GM21786 (cell line): ENCODE results near the gene JPH3.
"Not testable (repeated sequence)": the region's sequence is repeated elsewhere in the genome, so short reads cannot be mapped to it uniquely, and the experiment has no call there.

Source experiments
- ATAC-seq: cut with Tn5 transposase; IDR thresholded peaks from one replicate; pipeline ENCODE4 v1.9.1; 2021; ENCODE audit not compliant: unreplicated experiment

Gene JPH3

DNA sequence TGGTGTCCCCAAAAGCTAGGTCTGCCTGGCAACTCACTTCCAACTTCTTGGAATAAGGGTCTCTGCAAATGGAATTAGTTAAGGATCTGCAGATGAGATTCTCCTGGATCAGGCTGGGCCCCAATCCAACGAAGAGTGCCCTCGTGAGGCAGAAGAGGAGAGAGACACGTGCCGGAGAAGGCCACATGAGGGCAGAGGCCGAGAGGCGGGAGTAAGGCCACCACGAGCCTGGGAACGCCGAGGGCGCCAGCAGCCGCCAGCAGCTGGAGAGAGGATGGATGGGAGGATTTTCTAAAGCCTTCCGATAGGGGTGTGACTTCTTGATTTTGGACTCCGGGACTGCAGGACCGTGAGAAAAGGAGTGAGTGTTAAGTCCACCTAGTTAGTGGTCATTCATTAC, 76.3 kb downstream of the JPH3 start:
- ATAC-seq: no peak

- no peak for ATAC-seq
Measured at GRCh38 chr16:87679593-87680271, 77.4 kb downstream of the JPH3 start.

GRCh38 chr16:87680272-87680644, 78.0 kb downstream of the JPH3 start:
- no peak for ATAC-seq

DNA sequence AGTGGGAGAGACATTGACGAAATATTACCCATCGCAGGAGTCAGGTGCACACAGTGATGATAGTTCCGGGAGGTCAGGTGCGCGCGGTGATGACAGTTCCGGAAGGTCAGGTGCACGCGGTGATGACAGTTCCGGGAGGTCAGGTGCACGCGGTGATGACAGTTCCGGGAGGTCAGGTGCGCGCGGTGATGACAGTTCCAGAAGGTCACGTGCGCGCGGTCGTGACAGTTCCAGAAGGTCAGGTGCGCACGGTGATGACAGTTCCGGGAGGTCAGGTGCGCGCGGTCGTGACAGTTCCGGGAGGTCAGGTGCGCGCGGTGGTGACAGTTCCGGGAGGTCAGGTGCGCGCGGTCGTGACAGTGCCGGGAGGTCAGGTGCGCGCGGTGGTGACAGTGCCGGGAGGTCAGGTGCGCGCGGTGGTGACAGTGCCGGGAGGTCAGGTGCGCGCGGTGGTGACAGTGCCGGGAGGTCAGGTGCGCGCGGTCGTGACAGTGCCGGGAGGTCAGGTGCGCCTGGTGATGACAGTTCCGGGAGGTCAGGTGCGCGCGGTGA, 78.8 kb downstream of the JPH3 start:
- ATAC-seq: not testable (repeated sequence)

DNA sequence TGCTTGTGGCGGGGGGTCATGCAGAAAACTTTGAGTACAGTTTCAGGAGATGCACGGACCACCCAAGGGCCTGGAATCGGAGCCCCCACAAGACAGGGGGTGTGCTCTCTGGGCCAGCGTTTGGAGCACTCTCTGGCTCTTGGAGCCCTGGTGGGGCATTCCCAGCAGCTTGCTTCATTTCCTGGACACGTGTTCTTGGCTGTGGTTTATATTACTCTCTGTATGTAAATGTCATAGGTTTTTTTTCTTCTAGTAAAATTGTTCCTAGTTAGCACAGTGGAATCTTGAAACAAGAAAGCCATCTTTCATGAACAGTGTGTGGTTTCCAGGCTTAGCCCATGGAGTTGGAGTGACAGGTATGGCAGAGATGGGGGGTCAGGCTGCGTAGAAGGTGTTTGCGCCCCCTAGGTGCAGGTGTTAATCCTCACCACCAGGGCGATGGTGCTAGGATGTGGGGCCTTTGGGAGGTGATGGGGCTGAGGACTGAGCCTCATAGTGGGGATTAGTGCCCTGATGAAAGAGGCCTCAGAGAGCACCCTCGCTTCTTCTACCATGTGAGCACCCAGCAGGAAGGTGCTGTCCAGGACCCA, 79.8 kb downstream of the JPH3 start:
- no peak for ATAC-seq

- ATAC-seq: no peak
Measured at GRCh38 chr16:87682852-87683399, 80.6 kb downstream of the JPH3 start.

- no peak for ATAC-seq
Measured at GRCh38 chr16:87684106-87684677, 81.9 kb downstream of the JPH3 start.

DNA sequence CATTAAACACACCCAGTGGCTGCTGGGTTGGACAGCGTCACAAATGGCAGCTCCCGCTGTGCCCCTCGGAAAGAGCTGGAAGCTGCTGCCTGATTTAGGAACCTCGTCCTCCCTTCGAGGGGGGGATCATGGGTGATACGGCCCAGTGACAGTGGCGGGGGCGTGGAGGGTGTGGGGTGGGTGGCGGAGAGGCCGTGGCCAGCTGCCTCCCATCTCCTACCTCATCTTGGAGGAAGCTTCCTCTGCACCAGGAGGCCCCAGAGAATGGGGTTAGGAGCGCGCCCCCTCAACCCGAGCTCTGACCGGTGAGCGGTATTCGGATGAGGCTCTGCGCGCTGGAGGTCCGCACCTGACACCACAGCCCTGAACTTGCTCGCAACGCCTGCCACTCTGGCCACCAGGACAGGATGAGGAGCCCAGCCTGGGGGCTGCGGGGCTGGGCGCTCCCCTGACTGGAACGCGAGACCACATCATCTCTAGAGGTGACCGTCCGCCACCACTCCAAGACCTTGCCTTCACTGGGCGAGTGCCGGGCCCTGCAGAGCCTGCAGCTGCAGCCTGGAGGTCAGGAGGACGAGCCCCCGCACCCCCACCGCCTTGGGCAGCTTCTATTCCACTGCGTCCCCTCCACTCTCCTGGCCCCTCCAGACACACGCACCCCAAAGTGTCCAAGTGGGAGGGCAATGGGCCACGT, 82.5 kb downstream of the JPH3 start:
- ATAC-seq: no peak

DNA sequence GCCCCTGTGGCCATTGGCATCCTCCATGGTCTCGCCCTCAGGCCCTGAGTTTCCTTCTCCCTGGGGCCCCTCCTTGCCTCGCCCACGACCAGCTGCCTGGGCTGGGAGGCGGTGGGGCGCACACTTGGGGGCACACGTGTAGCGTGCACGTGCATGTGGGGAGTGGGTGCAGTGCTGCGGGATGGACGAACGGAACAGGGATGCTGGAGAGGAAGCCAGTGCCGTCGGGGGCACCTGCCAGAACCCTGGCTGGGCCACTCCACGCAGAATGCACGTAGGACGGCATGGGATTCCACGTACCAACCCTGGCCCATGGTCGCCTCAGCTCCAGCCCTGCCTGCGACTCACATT, 83.1 kb downstream of the JPH3 start:
- no peak for ATAC-seq

- ATAC-seq: no peak
Measured at GRCh38 chr16:87685766-87686165, 83.5 kb downstream of the JPH3 start.

DNA sequence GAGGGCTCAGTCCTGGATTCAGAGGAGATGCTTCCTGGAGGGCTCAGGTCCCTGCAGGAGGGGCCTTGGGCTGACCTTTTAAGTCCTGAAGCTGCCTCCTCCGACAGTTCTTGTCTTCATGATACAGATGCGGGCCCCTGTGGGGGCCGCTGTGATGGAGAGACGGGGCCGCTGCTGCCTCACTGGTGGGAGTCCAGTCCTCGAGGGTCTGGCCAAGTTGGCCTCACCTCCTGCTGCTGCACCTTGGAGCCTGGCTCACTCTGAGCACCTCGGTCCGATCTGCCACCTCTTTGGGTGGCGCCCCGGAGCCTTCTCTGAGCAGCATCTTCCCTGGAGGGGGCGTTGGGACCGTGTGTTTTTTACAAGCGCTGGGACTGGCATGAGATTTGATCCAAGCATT, 84.4 kb downstream of the JPH3 start:
- no peak for ATAC-seq

GRCh38 chr16:87687126-87687910, 85.0 kb downstream of the JPH3 start:
- no peak for ATAC-seq

GRCh38 chr16:87687998-87688529, 85.8 kb downstream of the JPH3 start:
- no peak for ATAC-seq

DNA sequence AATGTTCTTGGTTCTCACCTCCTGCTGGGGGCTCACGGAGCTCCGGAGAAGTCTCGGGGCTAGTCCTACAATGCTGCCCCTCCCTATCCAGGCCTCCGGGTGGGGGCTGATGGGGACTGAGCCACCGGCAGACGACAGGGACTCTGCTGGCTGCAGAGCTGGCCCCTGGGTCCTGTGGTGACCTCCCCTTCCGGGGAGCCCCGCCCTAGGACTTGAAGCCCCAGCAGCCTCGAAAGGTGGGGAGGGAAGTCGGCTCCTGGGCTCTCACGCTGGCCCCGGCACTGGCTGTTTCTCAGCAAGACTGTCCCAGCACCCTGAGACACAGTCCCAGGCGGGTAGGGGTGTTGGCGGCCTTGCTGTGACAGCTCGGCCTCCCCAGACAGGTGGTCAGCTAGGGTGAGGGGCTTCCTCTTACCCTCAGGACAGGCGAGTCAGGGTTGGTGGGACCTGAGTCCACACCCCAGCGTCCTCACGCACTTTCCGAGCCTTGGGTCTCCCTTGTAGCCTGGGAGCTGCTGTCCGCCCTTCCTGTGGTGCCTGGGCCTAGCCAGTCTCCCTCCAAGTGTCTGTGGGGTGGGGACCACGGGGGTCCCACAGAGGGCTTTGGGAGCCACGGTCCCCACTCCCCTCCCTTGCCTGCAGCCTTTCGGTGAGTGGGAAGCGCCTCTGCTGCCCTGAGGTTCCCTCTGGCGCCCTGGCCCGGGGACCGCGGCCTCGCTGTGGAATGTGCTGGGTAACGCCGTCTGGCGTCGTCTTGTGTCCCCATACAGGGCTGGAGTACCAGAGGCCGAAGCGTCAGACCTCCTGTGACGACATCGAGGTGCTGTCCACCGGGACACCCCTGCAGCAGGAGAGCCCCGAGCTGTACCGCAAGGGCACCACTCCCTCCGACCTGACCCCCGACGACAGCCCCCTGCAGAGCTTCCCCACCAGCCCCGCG, 86.8 kb downstream of the JPH3 start:
- ATAC-seq: no peak

GRCh38 chr16:87689956-87690465, 87.7 kb downstream of the JPH3 start:
- no peak for ATAC-seq

DNA sequence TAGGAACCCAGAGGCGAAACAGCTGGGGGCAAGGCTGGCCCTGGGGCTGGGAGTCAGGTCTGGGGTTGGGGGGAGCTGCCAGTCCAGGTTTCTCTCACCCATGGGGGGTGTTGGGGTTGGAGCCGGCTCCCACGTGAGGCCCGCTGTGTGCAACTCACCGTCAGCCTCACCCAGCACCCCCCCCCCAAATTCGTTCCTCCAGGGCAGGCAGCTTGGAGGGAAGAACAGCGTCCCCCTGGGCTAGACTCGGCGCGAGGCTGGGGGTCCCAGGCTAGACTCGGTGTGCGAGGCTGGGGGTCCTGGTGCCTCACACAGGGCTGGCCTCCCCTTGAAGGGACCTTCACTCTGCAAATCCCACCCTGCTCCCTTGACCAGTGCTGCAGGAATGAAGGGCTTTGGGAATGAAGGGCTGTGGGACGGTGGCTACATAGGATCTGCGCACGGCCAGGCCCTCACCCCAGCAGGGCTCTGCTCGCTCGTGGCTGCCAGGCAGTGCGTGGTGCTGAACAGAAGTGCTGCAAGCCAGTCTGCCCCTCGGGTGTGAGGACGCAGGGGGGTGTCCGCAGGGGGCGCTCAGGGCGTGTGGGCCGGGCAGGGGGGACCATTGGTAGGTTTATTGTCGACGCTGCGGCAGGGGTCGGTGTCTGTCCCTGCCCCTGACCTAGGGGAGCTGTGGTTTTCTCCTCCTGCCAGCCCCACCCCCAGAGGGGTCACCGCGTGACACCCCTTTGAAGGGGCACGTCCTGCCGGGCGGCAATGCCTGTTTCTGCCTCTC, 88.8 kb downstream of the JPH3 start:
- no peak for ATAC-seq

DNA sequence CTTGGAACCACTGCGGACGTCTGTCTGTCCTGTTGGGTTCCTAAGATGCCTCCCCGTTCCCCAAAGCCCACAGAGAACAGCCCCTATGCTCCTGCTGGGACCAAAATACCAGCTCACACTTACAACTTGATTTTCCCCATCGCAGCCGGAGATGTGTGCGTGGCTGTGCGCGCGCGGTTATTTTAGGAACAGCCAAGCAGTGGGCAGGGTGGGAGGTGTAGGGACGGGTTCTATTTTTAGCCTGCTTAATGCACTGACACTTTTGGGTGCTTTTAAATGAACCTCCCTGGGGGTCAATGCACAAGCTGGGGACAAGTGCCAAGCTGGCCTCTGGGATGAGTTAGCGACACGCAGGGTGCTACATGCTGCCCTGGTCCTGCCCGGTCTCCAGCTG, 89.4 kb downstream of the JPH3 start:
- ATAC-seq: no peak

DNA sequence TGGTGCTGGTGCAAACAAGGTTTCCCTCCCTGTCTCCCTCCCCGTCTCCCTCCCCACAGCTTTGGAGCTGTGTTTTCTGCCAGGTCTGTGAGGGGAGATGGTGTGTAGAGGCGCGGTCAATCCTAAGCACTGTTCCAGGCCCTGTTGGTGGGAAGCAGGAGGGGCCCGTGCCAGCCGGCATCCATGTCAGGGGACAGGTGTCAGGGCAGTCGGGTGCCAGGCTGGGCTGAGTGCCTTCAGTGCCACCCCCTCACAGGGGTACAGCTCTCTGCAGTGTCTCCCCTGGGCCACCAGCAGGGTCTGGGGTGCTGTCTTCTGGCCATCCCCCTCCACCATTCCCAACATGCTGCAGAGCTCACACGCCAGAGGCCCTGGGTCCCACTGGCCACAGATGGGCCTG, 89.9 kb downstream of the JPH3 start:
- no peak for ATAC-seq

DNA sequence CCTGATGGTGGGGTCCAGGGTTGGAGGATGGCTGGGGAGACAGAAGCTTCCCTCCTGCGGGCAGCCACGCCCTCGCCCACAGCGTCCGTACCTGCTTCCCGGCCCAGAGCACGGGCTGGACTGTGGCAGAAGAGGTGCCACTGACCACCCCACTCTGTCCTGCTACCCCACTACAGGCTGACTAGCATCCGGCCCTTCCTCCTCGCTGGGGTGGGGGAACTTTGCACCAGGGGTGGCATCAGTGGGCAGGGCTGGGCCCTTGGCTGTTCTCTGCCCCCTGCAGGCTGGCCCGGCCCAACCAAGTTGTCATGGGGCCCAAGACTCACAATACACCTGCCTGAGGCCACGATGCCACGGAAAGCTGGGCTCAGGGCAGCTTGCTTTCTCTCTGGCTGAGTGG, 90.4 kb downstream of the JPH3 start:
- ATAC-seq: no peak
